Ovary (tissue), 9 donors: ENCODE measurements around the gene POLE3. TPM values are rescaled to one million over a fixed set of nuclear protein-coding genes. Genes with fewer than 3 reads are reported as not detected.

ENCODE experiments used
- DNase-seq, 5 donors: peaks; one replicate each; pipeline ENCODE4 v3.0.0-alpha.2; 2019 to 2020
- H3K27ac ChIP-seq, 2 donors: fragments of 200-600 bp; one replicate each; pipeline versions ENCODE4 v1.5.1 to v1.8.0; 2019 to 2022
- H3K27me3 ChIP-seq: fragments of 200-600 bp; one replicate; pipeline ENCODE4 v1.8.0; 2022
- H3K36me3 ChIP-seq: fragments of 200-600 bp; sonication (generic); one replicate; pipeline ENCODE4 v1.5.1; 2019
- H3K4me1 ChIP-seq: one replicate; pipeline ENCODE4 v1.8.1; 2013; ENCODE audit warnings: mild to moderate bottlenecking, moderate library complexity; ENCODE audit not compliant: insufficient read depth
- H3K4me3 ChIP-seq: fragments of 200-600 bp; sonication (generic); one replicate; pipeline ENCODE4 v1.5.1; 2017
- H3K9me3 ChIP-seq, 2 donors: fragments of 200-600 bp in 1 of 2; sonication (generic) in 1 of 2; one replicate each; pipeline versions ENCODE4 v1.5.1 to v1.8.1; 2013 to 2019; ENCODE audit warnings: mild to moderate bottlenecking in 1 of 2, moderate library complexity in 1 of 2
- CTCF ChIP-seq, 3 donors: fragments of 450-650 bp in 2 of 3; fragments of 200-600 bp in 1 of 3; IDR thresholded peaks; one replicate each; pipeline versions ENCODE4 v1.5.1 to v1.8.0; 2016 to 2022; ENCODE audit warnings: antibody characterized with exemption in 3 of 3, mild to moderate bottlenecking in 1 of 3
- EP300 ChIP-seq: sonication (generic); formaldehyde crosslinking; IDR thresholded peaks from one replicate; pipeline ENCODE4 v1.6.1; 2017; ENCODE audit warnings: antibody characterized with exemption
- POLR2A ChIP-seq: fragments of 450-650 bp; IDR thresholded peaks from one replicate; pipeline ENCODE4 v1.6.1; 2017; ENCODE audit warnings: antibody characterized with exemption, mild to moderate bottlenecking, moderate library complexity
- WGBS, 3 donors: extraction: QIAGEN DNeasy Blood & Tissue Kit in 1 of 3; methylation state at CpG; one replicate each; pipeline versions ENCODE4 v1.1.5 to v1.1.7; 2013 to 2017; 5-methylcytosine and 5-hydroxymethylcytosine counted together
- intact Hi-C, 4 donors: fragments of 100-400 bp; cut with DNase I; formaldehyde crosslinking; loops; one replicate each; pipeline versions ENCODE4 v1.11.0 to v1.15.1; 2022 to 2023
- polyA plus RNA-seq, 2 donors: library from polyadenylated mRNA; stranded (reverse); fragments of 200-250 nt in 1 of 2; fragments of 350-450 nt in 1 of 2; fragmentation: Illumina TruSeq in 1 of 2; extraction: RNeasy Lipid Tissue Mini Kit (QIAGEN cat#74804) in 1 of 2; gene quantifications; one replicate each; pipeline ENCODE4 v1.2.3, GENCODE V29; 2013 to 2014
- total RNA-seq, 7 donors: library from RNA; depleted of rRNA in 2 of 7; stranded (reverse); fragments of >200 nt in 2 of 7; fragmentation: NEBNext Ultra II Directional in 3 of 7; extraction: Animal tissue kit (Norgen Biotek cat#: 25700) in 3 of 7; gene quantifications; one replicate each; pipeline versions ENCODE4 v1.1.0 to v1.2.4, GENCODE V29; 2016 to 2023
- donor health status: DM: no; HTN: no; CAD: no; lungs with moderate emphysema.
- donor health status: DM: no; HTN: no; CAD: no.
- donor health status: Bipolar disorder and iron deficiency.
- donor health status: DM: yes; HTN: yes; CAD: no.
- donor health status: DM: no; HTN: no; CAD: no.
- donor health status: DM: yes; HTN: yes; CAD: no.

POLE3 gene
- total and polyA plus RNA-seq, 9 donors = 12.3 to 53.6 (median 25.9) TPM

DNA sequence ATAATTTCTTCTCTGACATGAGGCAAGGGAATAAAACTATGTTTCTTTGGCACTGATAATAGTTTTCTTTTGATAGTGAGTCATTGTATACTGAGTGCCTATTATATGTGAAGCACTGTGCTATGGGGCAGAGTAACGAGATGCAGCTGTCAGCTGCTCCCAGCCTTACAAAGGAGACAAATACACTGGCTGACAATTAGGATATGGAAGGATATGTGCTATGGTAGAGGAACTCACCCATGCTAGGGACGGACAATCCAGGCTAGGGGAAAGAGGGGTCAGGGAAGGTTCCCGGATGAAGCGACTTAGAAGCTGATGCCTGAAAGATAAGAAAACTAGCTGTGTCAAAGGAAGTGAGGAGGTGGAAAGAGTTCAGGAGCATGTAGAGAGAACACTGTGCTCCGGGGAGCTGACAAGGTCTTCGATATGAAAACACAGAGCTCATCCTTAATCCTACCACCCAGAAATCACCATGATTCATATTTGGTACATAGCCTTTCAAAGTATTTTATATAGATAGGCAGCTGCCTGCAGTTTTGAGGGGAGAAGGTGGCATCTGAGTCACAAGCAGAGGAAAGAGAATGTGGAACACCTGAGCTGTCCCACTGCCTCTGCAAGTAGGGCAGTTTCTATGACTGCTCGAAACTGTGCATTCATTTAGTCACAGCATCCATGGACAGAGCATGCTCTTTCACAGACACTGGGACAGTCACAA lies 49.0 kb downstream of the POLE3 start:
- TF ChIP-seq POLR2A (no peak), CTCF (IDR thresholded peaks at IDR 0.05) (no peak), EP300 (no peak)
- Histone ChIP-seq H3K27me3 (no peaks in the 10 kb centered on the region), H3K4me1 (no peaks in the 10 kb centered on the region), H3K27ac (no peak overlapping the region), H3K36me3 (no peaks in the 10 kb centered on the region), H3K4me3 (no peak overlapping the region), H3K9me3 (no peaks in the 10 kb centered on the region)
- DNase-seq = no peak
- intact Hi-C loops = no loop called here
- WGBS, 3 donors = 26 to 44% (median 37%) methylated on average over 7 of the region's 7 CpGs

DNA sequence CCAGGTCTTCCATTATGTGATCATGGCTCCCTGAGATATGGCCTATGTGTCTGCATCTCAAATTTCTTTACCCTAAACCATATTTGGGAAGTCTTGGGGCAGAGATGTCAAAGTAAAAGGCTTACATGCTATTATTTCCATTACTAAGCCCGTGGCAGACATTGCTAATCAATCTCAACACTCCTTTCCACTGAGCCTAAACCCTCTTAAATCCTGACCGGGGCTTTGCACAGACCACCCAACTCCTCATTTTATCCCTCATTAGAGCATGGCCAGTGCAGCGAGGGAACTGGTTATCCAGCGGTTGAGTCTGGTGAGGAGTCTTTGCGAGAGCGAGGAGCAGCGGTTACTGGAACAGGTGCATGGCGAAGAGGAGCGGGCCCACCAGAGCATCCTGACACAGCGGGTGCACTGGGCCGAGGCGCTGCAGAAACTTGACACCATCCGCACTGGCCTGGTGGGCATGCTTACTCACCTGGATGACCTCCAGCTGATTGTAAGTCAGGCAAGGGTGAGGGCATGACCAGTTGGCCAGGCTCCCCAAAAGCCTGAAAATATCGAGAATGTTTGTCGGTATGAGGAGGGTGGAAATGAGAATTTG lies 50.1 kb downstream of the POLE3 start:
- no peak for DNase-seq
- H3K27ac ChIP-seq = no peak overlapping the region
- no peaks in the 10 kb centered on the region for H3K36me3 ChIP-seq
- TF ChIP-seq POLR2A (no peak), EP300 (no peak), CTCF (IDR thresholded peaks at IDR 0.05) (no peak)
- no peaks in the 10 kb centered on the region for H3K9me3 ChIP-seq
- no peaks in the 10 kb centered on the region for H3K4me1 ChIP-seq
- H3K27me3 ChIP-seq = no peaks in the 10 kb centered on the region
- H3K4me3 ChIP-seq = no peak overlapping the region
- WGBS, 3 donors = 87 to 91% (median 90%) methylated on average over 15 of the region's 15 CpGs
- intact Hi-C loops = no loop called here

DNA sequence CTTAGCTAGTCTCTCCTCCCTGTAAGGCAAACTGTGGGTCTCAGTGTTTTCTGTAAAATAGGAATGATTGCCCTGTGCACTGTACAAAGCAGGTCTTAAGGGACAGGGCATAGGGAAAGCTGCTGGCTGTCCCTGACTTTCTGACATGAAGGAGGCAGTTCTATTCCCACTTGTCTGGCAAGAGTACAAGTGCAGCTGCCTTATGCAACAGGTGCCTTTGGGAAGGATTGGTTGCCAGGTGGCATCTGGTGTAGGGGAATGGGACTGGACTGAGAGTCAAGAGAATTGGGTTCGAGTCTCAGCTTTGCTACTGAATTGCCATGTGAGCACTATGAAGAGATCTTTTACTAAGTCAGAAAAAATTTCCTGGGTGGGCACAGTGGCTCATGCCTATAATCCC lies 51.1 kb downstream of the POLE3 start:
- Histone ChIP-seq H3K27ac (no peak overlapping the region), H3K4me1 (no peaks in the 10 kb centered on the region), H3K27me3 (no peaks in the 10 kb centered on the region), H3K36me3 (no peaks in the 10 kb centered on the region), H3K4me3 (no peak overlapping the region), H3K9me3 (no peaks in the 10 kb centered on the region)
- no peak for DNase-seq
- 76 to 89% (median 86%) methylated on average over 1 of the region's 1 CpG for WGBS, 3 donors
- intact Hi-C loops = no loop called here
- no peak for TF ChIP-seq EP300
- no peak for TF ChIP-seq POLR2A
- TF ChIP-seq CTCF (IDR thresholded peaks at IDR 0.05) = no peak

Other genes starting within 250 kb of the POLE3 start
- 10 to 100 TPM; 11.9 to 32.9 (median 20.2) TPM for gene FKBP15, start 189.4 kb downstream of the POLE3 start, total RNA-seq
- gene FKBP15, start 189.4 kb downstream of the POLE3 start, polyA plus RNA-seq = 10 to 100 TPM; 10.9 to 29.0 TPM
- 10 to 100 TPM in 5 of 7 donors, 1 to 10 TPM in 2; 6.6 to 18.7 (median 12.5) TPM for gene SLC31A1, start 189.1 kb downstream of the POLE3 start, total RNA-seq
- gene SLC31A1, start 189.1 kb downstream of the POLE3 start, polyA plus RNA-seq = 10 to 100 TPM in 1 of 2 donors, 1 to 10 TPM in 1; 5.3 to 24.1 TPM
- 10 to 100 TPM; 24.2 to 40.0 (median 27.5) TPM for gene CDC26, start 135.1 kb downstream of the POLE3 start, total RNA-seq
- gene CDC26, start 135.1 kb downstream of the POLE3 start, polyA plus RNA-seq = 10 to 100 TPM; 27.7 to 57.3 TPM
- 10 to 100 TPM; 12.5 to 30.8 (median 22.3) TPM for gene PRPF4, start 135.0 kb downstream of the POLE3 start, total RNA-seq
- 10 to 100 TPM; 13.9 to 28.9 TPM for gene PRPF4, start 135.0 kb downstream of the POLE3 start, polyA plus RNA-seq
- 1 to 10 TPM in 1 of 7 donors, under 1 TPM in 2, not detected in 4; 0.38 to 1.3 (median 0.57) TPM for gene RNF183, start 107.3 kb downstream of the POLE3 start, total RNA-seq
- under 1 TPM in 1 of 2 donors, not detected in 1; 0.06 TPM for gene RNF183, start 107.3 kb downstream of the POLE3 start, polyA plus RNA-seq
- gene WDR31, start 70.4 kb downstream of the POLE3 start, total RNA-seq = 1 to 10 TPM; 1.7 to 5.3 (median 3.4) TPM
- gene WDR31, start 70.4 kb downstream of the POLE3 start, polyA plus RNA-seq = 1 to 10 TPM; 1.9 to 4.6 TPM
- 1 to 10 TPM in 1 of 7 donors, under 1 TPM in 5, not detected in 1; 0.10 to 6.9 (median 0.41) TPM for gene BSPRY, start 61.1 kb downstream of the POLE3 start, total RNA-seq
- gene BSPRY, start 61.1 kb downstream of the POLE3 start, polyA plus RNA-seq = under 1 TPM; 0.11 to 0.47 TPM
- gene HDHD3, start 33.7 kb downstream of the POLE3 start, total RNA-seq = 10 to 100 TPM; 15.4 to 23.9 (median 21.1) TPM
- 10 to 100 TPM in 1 of 2 donors, 1 to 10 TPM in 1; 8.9 to 24.9 TPM for gene HDHD3, start 33.7 kb downstream of the POLE3 start, polyA plus RNA-seq
- 10 to 100 TPM; 14.3 to 59.3 (median 34.7) TPM for gene ALAD, start 9.4 kb downstream of the POLE3 start, total RNA-seq
- gene ALAD, start 9.4 kb downstream of the POLE3 start, polyA plus RNA-seq = 10 to 100 TPM; 46.8 to 57.0 TPM
- under 1 TPM; 0.48 to 0.92 (median 0.84) TPM for gene C9orf43, start 72 bp upstream of the POLE3 start, total RNA-seq
- gene C9orf43, start 72 bp upstream of the POLE3 start, polyA plus RNA-seq = 1 to 10 TPM in 1 of 2 donors, under 1 TPM in 1; 0.46 to 1.2 TPM
- 10 to 100 TPM in 6 of 7 donors, 1 to 10 TPM in 1; 6.1 to 49.3 (median 15.9) TPM for gene RGS3, start 53.1 kb upstream of the POLE3 start, total RNA-seq
- 10 to 100 TPM; 15.0 to 15.4 TPM for gene RGS3, start 53.1 kb upstream of the POLE3 start, polyA plus RNA-seq